ENCODE results near the gene SYTL1.

SYTL1 gene

GRCh38 chr1:27372022-27372807 lies 30.4 kb downstream of the SYTL1 start:
- no peak for TF ChIP-seq CTCF (IDR thresholded peaks at IDR 0.05; ENCODE audit: borderline replicate concordance, insufficient read depth, low read depth, low read length)

GRCh38 chr1:27372808-27373690 lies 31.2 kb downstream of the SYTL1 start:
- no peak overlapping the region for H3K4me3 ChIP-seq (ENCODE audit: low read depth, low read length)
- TF ChIP-seq CTCF (IDR thresholded peaks at IDR 0.05; ENCODE audit: borderline replicate concordance, insufficient read depth, low read depth, low read length) = peak; percentile 30; the same call in 1 of the 2 replicates

More at GRCh38 chr1:27372022-27372807, 30.4 kb downstream of the SYTL1 start:
- H3K4me3 ChIP-seq (ENCODE audit: low read depth, low read length) = no peak overlapping the region

- H3K4me3 ChIP-seq (ENCODE audit: low read depth, low read length) = no peak within 1 kb of the TSS
- TF ChIP-seq CTCF (IDR thresholded peaks at IDR 0.05; ENCODE audit: borderline replicate concordance, insufficient read depth, low read depth, low read length) = no peak
These were observed 32.7 kb downstream of the SYTL1 start, which contains the start of gene FCN3 for GRCh38 chr1:27374362-27375086. TSS of gene FCN3 (minus strand) at chr1:27374824. CDS start at chr1:27374818, 6 bp downstream.

- H3K4me3 ChIP-seq (ENCODE audit: low read depth, low read length) = no peak overlapping the region
- TF ChIP-seq CTCF (IDR thresholded peaks at IDR 0.05; ENCODE audit: borderline replicate concordance, insufficient read depth, low read depth, low read length) = no peak
These were observed 36.1 kb downstream of the SYTL1 start for GRCh38 chr1:27377760-27378495.

- no peak overlapping the region for H3K4me3 ChIP-seq (ENCODE audit: low read depth, low read length)
- TF ChIP-seq CTCF (IDR thresholded peaks at IDR 0.05; ENCODE audit: borderline replicate concordance, insufficient read depth, low read depth, low read length) = no peak
These were observed 37.8 kb downstream of the SYTL1 start for GRCh38 chr1:27379564-27380122.

GRCh38 chr1:27380224-27380623 lies 38.4 kb downstream of the SYTL1 start:
- no peak overlapping the region for H3K4me3 ChIP-seq (ENCODE audit: low read depth, low read length)
- TF ChIP-seq CTCF (IDR thresholded peaks at IDR 0.05; ENCODE audit: borderline replicate concordance, insufficient read depth, low read depth, low read length) = no peak
